WERI-Rb-1 (cell line): ENCODE results near the gene ZNF365.

ENCODE experiments used
- DNase-seq: peaks from one replicate; pipeline ENCODE4 v3.0.0-alpha.2; 2020
- H3K27ac ChIP-seq: fragments of 250-450 bp; sonication (Bioruptor Pico); 2 replicates; pipeline ENCODE4 v1.5.1; 2020; ENCODE audit warnings: mild to moderate bottlenecking, moderate library complexity
- H3K27me3 ChIP-seq: fragments of 250-450 bp; sonication (Bioruptor Pico); 2 replicates; pipeline ENCODE4 v1.5.1; 2021; ENCODE audit warnings: mild to moderate bottlenecking, low read depth, moderate library complexity; ENCODE audit not compliant: insufficient read depth, severe bottlenecking
- H3K36me3 ChIP-seq: fragments of 250-450 bp; sonication (Bioruptor Pico); 2 replicates; pipeline ENCODE4 v1.5.1; 2020; ENCODE audit warnings: mild to moderate bottlenecking, moderate library complexity
- H3K4me3 ChIP-seq: 2 replicates; pipeline ENCODE4 v1.5.1; 2011; ENCODE audit warnings: low read depth, mild to moderate bottlenecking, control low read depth, low read length
- H3K9me3 ChIP-seq: fragments of 250-450 bp; sonication (Bioruptor Pico); 2 replicates; pipeline ENCODE4 v1.5.1; 2021; ENCODE audit warnings: mild to moderate bottlenecking, moderate library complexity; ENCODE audit not compliant: severe bottlenecking
- CTCF ChIP-seq: IDR thresholded peaks from 2 replicates; pipeline ENCODE4 v1.5.1; 2011; ENCODE audit warnings: low read depth, mild to moderate bottlenecking, control low read depth, inconsistent platforms, low read length

The ZNF365 gene

GRCh38 chr10:62413048-62413447 is 38.9 kb downstream of the ZNF365 start:
- TF ChIP-seq CTCF = no peak
- H3K27me3 ChIP-seq = peaks cover 35% of the 10 kb centered on the region
- no peaks in the 10 kb centered on the region for H3K36me3 ChIP-seq
- no peak overlapping the region for H3K4me3 ChIP-seq
- no peak for DNase-seq
- H3K27ac ChIP-seq = no peak overlapping the region
- peaks cover 2% of the 10 kb centered on the region for H3K9me3 ChIP-seq

GRCh38 chr10:62413652-62414051 is 39.5 kb downstream of the ZNF365 start:
- peaks cover 2% of the 10 kb centered on the region for H3K9me3 ChIP-seq
- peaks cover 30% of the 10 kb centered on the region for H3K27me3 ChIP-seq
- DNase-seq = no peak
- no peak overlapping the region for H3K27ac ChIP-seq
- no peaks in the 10 kb centered on the region for H3K36me3 ChIP-seq
- H3K4me3 ChIP-seq = no peak overlapping the region
- TF ChIP-seq CTCF = no peak

- TF ChIP-seq CTCF = no peak
- no peak for DNase-seq
- no peak overlapping the region for H3K27ac ChIP-seq
- H3K36me3 ChIP-seq = no peaks in the 10 kb centered on the region
- peaks cover 25% of the 10 kb centered on the region for H3K27me3 ChIP-seq
- peaks cover 2% of the 10 kb centered on the region for H3K9me3 ChIP-seq
- H3K4me3 ChIP-seq = no peak overlapping the region
Observed at GRCh38 chr10:62414359-62414758, 40.2 kb downstream of the ZNF365 start.

GRCh38 chr10:62422068-62422590 is 48.0 kb downstream of the ZNF365 start:
- H3K27me3 ChIP-seq = peaks cover 8% of the 10 kb centered on the region
- H3K27ac ChIP-seq = no peak overlapping the region
- no peak overlapping the region for H3K4me3 ChIP-seq
- no peak for DNase-seq
- H3K9me3 ChIP-seq = no peaks in the 10 kb centered on the region
- no peak for TF ChIP-seq CTCF
- no peaks in the 10 kb centered on the region for H3K36me3 ChIP-seq

GRCh38 chr10:62424026-62424425 is 49.9 kb downstream of the ZNF365 start:
- H3K27me3 ChIP-seq = peaks cover 7% of the 10 kb centered on the region
- no peak for TF ChIP-seq CTCF
- DNase-seq = no peak

GRCh38 chr10:62426086-62426485 is 51.9 kb downstream of the ZNF365 start:
- no peak overlapping the region for H3K27ac ChIP-seq
- no peak overlapping the region for H3K4me3 ChIP-seq
- no peaks in the 10 kb centered on the region for H3K36me3 ChIP-seq
- no peak for TF ChIP-seq CTCF
- no peaks in the 10 kb centered on the region for H3K9me3 ChIP-seq
- DNase-seq = no peak
- H3K27me3 ChIP-seq = peaks cover 7% of the 10 kb centered on the region

More at GRCh38 chr10:62424026-62424425, 49.9 kb downstream of the ZNF365 start:
- no peaks in the 10 kb centered on the region for H3K36me3 ChIP-seq
- H3K4me3 ChIP-seq = no peak overlapping the region
- no peaks in the 10 kb centered on the region for H3K9me3 ChIP-seq
- H3K27ac ChIP-seq = no peak overlapping the region
